ENCODE measurements around the gene XG.

GRCh38 chrX:2711441-2711840 lies 40.4 kb upstream of the XG start:
- no peak for TF ChIP-seq CTCF (IDR thresholded peaks at IDR 0.05)
- TF ChIP-seq POLR2A (IDR thresholded peaks at IDR 0.05), result no peak
